ENCODE results near the gene KRTAP16-1. TPM values are rescaled to one million over a fixed set of nuclear protein-coding genes. Genes with fewer than 3 reads are reported as not detected.

KRTAP16-1 gene
- total RNA-seq, 1 experiment from 2014 or later, result not detected

Other genes starting within 250 kb of the KRTAP16-1 start
- not detected in 2 replicates for gene KRTAP2-3, start 249.2 kb downstream of the KRTAP16-1 start, total RNA-seq (2014; rRNA removed; shearing (Covaris generic))
- gene KRTAP2-4, start 243.4 kb downstream of the KRTAP16-1 start, total RNA-seq (2014; rRNA removed; shearing (Covaris generic)), result not detected in 2 replicates
- not detected in 2 replicates for gene KRTAP4-7, start 225.2 kb downstream of the KRTAP16-1 start, total RNA-seq (2014; rRNA removed; shearing (Covaris generic))
- gene KRTAP4-8, start 211.2 kb downstream of the KRTAP16-1 start, total RNA-seq (2014; rRNA removed; shearing (Covaris generic)), result not detected in 2 replicates
- gene KRTAP4-16, start 207.1 kb downstream of the KRTAP16-1 start, total RNA-seq (2014; rRNA removed; shearing (Covaris generic)), result not detected in 2 replicates
- gene KRTAP4-9, start 203.9 kb downstream of the KRTAP16-1 start, total RNA-seq (2014; rRNA removed; shearing (Covaris generic)), result not detected in 2 replicates
- gene KRTAP4-11, start 190.9 kb downstream of the KRTAP16-1 start, total RNA-seq (2014; rRNA removed; shearing (Covaris generic)), result not detected in 2 replicates
- not detected in 2 replicates for gene KRTAP4-12, start 185.1 kb downstream of the KRTAP16-1 start, total RNA-seq (2014; rRNA removed; shearing (Covaris generic))
- gene KRTAP4-6, start 168.8 kb downstream of the KRTAP16-1 start, total RNA-seq (2014; rRNA removed; shearing (Covaris generic)), result not detected in 2 replicates
- not detected in 2 replicates for gene KRTAP4-5, start 159.5 kb downstream of the KRTAP16-1 start, total RNA-seq (2014; rRNA removed; shearing (Covaris generic))
- gene KRTAP4-4, start 148.6 kb downstream of the KRTAP16-1 start, total RNA-seq (2014; rRNA removed; shearing (Covaris generic)), result not detected in 2 replicates
- gene KRTAP4-3, start 141.1 kb downstream of the KRTAP16-1 start, total RNA-seq (2014; rRNA removed; shearing (Covaris generic)), result not detected in 2 replicates
- gene KRTAP4-2, start 131.1 kb downstream of the KRTAP16-1 start, total RNA-seq (2014; rRNA removed; shearing (Covaris generic)), result not detected in 2 replicates
- gene KRTAP4-1, start 124.4 kb downstream of the KRTAP16-1 start, total RNA-seq (2014; rRNA removed; shearing (Covaris generic)), result not detected in 2 replicates
- gene KRTAP9-1, start 119.4 kb downstream of the KRTAP16-1 start, total RNA-seq (2014; rRNA removed; shearing (Covaris generic)), result not detected in 2 replicates
- gene KRTAP9-2, start 82.7 kb downstream of the KRTAP16-1 start, total RNA-seq (2014; rRNA removed; shearing (Covaris generic)), result not detected in 2 replicates
- not detected in 2 replicates for gene KRTAP9-3, start 76.9 kb downstream of the KRTAP16-1 start, total RNA-seq (2014; rRNA removed; shearing (Covaris generic))
- gene KRTAP9-8, start 71.3 kb downstream of the KRTAP16-1 start, total RNA-seq (2014; rRNA removed; shearing (Covaris generic)), result not detected in 2 replicates
- gene KRTAP9-4, start 59.6 kb downstream of the KRTAP16-1 start, total RNA-seq (2014; rRNA removed; shearing (Covaris generic)), result not detected in 2 replicates
- not detected in 2 replicates for gene KRTAP9-9, start 53.9 kb downstream of the KRTAP16-1 start, total RNA-seq (2014; rRNA removed; shearing (Covaris generic))
- gene KRTAP9-6, start 43.9 kb downstream of the KRTAP16-1 start, total RNA-seq (2014; rRNA removed; shearing (Covaris generic)), result not detected in 2 replicates
- gene KRTAP9-7, start 33.6 kb downstream of the KRTAP16-1 start, total RNA-seq (2014; rRNA removed; shearing (Covaris generic)), result not detected in 2 replicates
- not detected in 2 replicates for gene KRTAP29-1, start 6.5 kb downstream of the KRTAP16-1 start, total RNA-seq (2014; rRNA removed; shearing (Covaris generic))
- gene KRTAP17-1, start 6.4 kb upstream of the KRTAP16-1 start, total RNA-seq (2014; rRNA removed; shearing (Covaris generic)), result not detected in 2 replicates
- not detected in 2 replicates for gene KRT33A, start 41.5 kb upstream of the KRTAP16-1 start, total RNA-seq (2014; rRNA removed; shearing (Covaris generic))
- not detected in 2 replicates for gene KRT33B, start 60.5 kb upstream of the KRTAP16-1 start, total RNA-seq (2014; rRNA removed; shearing (Covaris generic))
- 0.46 and 1.4 TPM in 2 replicates for gene KRT34, start 73.0 kb upstream of the KRTAP16-1 start, total RNA-seq (2014; rRNA removed; shearing (Covaris generic))
- gene KRT31, start 88.3 kb upstream of the KRTAP16-1 start, total RNA-seq (2014; rRNA removed; shearing (Covaris generic)), result not detected in 2 replicates
- not detected in 2 replicates for gene KRT37, start 115.3 kb upstream of the KRTAP16-1 start, total RNA-seq (2014; rRNA removed; shearing (Covaris generic))
- gene KRT38, start 131.7 kb upstream of the KRTAP16-1 start, total RNA-seq (2014; rRNA removed; shearing (Covaris generic)), result not detected in 2 replicates
- 0.06 TPM in 2 replicates for gene KRT32, start 158.1 kb upstream of the KRTAP16-1 start, total RNA-seq (2014; rRNA removed; shearing (Covaris generic))
- not detected in 2 replicates for gene KRT35, start 171.8 kb upstream of the KRTAP16-1 start, total RNA-seq (2014; rRNA removed; shearing (Covaris generic))
- not detected in 2 replicates for gene KRT36, start 180.6 kb upstream of the KRTAP16-1 start, total RNA-seq (2014; rRNA removed; shearing (Covaris generic))
- gene KRT13, start 196.3 kb upstream of the KRTAP16-1 start, total RNA-seq (2014; rRNA removed; shearing (Covaris generic)), result not detected in 2 replicates
- gene KRT15, start 209.6 kb upstream of the KRTAP16-1 start, total RNA-seq (2014; rRNA removed; shearing (Covaris generic)), result 0.51 and 3.1 TPM in 2 replicates
- gene KRT19, start 219.0 kb upstream of the KRTAP16-1 start, total RNA-seq (2014; rRNA removed; shearing (Covaris generic)), result 0.86 TPM in 1 of 2 replicates, not detected in the other